AML-193 (cell line): ENCODE data around the gene EGLN3.

ENCODE experiments used
- DNase-seq, 2 experiments: peaks; one replicate each; lab custom pipeline; 2025; lab: John Stamatoyannopoulos, UW

Gene EGLN3

DNA sequence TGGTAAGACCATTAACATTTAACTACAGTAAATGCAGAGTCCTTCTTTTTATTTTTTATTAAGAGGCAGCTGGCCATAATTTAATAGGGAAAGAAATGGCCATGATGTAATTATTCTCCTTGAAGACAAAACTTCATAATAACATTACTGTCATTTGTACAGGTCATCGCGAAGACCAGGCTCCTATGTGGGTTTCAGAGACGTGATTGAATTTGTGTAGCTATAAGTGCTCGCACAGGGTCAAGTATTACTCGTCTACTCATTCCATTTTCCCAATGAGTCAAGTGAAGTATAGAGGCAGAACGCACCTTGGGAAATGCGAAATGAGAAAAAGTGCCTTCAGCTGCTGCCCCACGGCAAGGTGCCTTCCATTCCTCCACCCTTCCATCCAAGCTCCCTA is 40.4 kb downstream of the EGLN3 start:
- no peak for DNase-seq

DNA sequence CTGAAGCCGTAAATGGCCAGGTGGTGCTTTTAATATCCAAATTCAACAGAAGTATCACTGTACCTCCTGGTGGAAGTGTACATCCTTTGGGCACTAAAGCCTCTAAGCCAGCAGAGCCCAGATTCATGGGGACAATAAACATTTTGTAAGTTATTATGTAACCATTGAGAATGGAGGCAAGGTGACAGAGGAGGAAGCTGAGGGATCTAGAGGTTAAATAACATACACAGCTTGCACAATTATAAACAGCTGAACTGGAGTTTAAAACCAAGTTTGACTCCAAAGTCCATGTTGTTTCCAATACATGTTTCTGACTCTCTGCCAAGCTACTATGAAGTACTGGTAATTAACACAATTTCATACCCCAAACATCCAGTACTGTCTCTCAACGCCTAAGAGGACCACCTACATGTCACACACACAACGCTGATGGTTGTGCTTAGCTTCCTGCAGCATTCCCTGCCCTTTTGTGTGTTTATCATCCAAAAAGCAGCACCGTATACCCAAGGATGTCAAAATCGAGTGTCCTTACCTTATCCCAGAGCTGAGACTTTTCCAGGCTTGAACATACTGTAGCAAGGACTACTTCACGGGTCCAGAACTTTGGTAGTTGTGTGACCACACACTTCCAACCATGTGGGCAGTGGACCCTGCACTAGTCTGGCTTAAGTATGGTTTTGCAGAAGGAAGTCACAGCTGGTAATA is 41.3 kb downstream of the EGLN3 start:
- DNase-seq, result no peak

DNA sequence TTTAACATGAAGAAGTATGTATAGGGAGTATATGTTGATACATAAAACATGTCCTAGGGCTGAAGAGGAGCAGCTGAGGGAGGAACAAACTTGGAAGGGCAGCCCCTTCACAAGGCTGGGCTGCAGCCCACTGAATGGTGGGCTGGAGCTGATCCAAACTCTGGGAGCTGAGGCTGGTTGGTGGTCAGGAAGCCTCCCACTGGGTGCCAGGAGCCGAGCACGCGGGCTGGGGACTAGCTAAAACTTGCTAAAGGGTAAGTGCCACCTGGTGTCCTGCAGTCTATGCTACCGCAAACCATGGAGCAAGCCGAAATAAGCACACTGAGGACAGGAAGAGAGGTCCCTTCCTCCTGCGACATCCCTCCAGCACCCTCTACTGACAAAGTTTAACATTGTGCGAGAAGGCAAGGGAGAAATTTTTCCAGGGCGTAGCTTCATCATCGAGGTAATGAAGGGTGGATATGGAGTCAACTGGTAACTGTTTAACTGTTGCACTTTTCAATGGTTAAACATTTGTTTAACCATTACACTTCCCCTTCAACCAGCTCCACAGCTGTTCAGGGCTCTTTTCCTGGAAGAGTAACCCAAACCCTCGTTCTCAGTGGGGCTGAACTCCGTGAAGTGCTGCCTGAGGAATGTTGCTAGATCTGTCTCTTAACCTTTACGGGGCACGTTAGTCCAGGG is 42.2 kb downstream of the EGLN3 start:
- DNase-seq, result no peak

DNA sequence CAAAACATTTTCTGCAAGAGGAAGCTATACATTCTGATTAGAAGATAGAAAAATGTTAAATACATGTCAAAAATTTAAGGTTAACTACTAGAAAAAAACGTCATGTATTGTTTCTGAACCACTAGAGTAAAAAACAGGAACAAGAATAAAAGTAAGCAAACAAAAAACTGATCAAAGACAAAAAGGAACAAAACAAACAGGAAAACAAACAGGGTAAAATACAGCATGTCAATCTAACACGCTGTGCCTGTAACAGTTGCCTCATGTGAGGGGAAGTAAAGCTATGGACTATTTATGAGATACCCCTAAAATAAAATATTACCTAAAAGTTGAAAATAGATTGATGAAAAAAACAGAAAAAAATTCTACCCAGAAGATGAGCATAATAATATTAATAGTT is 43.9 kb downstream of the EGLN3 start:
- no peak for DNase-seq

DNA sequence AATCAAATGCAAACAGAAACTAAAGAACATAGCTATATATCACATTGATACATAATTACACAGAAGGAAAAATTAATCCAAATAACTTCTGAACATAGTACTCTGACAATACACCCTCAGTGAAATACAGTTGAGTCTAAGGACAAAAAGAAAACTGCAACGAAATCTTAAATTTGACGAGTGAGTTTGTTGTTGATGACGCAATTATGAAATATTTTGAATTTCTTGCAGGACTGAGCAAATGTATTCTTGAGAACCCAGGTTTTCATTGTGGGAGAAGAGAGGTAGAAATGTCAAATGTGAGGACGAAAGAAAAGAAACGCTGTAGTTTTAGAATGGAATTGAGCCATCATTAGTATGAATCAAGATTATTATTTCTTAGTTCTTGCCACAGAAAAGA is 46.3 kb downstream of the EGLN3 start:
- no peak for DNase-seq

DNA sequence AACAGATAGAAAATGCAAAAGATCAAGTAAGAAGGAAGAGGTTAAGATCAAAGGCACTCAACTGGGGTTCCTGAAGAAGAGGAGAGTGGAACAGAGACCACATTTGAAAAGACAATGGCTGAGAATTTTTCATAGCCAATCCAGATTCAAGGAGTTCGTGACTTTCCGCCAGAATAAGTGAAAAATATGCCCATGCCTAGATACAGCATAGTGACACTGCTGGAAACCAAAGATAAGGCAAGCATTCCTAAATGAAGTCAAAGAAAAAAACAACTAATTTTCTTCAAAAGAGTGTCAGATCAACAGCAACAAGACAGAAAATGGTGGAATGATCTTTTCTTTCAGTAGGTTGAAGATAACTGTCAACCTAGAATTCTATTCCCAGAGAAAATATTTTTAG is 47.5 kb downstream of the EGLN3 start:
- no peak for DNase-seq

DNA sequence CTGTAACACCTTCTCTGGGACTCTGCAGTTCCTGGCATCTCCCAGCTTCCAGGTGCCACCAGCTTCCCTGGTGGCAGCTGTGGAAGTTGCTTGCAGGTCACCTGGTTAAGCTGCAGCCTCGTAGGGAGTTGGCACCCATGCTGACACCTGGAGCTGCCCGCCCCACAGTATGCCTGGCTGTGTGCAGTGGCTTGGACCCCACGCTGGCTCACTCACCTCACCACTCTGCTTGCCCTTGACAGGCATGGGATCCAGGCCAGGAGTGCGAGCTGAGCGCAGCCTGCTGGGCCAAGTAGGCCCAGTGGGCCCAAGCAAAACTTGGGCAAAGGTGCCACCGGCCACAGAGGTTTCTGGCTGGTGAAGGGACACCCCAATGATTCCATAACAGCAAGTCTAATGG is 48.5 kb downstream of the EGLN3 start:
- DNase-seq, result no peak

DNA sequence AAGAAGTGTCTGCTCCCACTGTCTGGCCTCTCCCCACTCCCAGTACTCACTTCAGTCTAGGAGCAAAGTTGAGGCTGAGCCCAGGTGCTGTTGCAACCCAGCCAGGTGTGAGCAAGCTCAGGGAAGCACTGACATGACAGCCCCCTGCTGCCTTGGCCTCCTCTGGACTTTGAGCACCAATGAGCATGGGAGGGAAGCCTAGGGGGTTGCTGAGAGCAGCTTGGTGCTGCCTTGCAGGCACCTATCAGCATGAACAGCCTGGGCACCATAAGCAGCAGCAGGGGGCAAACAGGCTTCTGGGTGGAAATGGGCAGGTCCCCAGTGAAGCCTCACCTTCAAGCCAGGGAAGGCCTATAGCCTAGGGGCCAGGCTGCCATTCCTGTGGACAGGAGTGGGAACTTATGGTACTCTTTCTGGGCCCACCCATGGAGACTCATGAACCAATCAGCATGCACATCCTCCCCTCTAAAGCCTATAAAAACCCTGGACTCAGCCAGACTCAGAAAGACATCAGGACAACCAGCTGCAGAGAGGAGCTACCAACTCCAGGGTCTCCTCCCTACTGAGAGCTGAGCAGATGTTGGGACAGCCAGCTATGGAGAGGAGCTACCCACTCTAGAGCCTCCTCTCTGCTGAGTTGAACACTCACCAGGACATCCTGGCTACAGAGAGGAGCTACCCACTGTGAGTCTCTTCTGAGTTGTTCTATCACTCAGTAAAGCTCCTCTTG is 49.3 kb downstream of the EGLN3 start:
- DNase-seq, result no peak

DNA sequence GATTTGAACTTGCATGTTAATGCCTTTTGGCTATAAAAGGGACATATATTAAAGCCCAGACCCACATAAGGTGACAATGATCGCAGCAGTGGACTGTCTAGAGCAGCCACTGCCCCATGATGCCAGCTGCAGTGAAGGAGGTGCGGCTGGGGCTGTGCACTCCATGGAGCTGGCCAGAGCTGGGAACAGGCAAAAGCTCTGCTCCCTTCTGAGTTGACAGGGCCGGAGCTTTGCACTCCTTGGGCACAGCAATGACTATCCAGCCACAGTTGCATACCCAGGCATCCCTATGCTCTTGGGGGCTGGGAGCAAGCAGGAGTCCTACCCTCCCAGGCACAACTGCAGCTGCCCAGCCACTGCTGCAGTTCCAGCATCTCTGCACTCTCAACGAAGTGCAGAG is 50.2 kb downstream of the EGLN3 start:
- no peak for DNase-seq

DNA sequence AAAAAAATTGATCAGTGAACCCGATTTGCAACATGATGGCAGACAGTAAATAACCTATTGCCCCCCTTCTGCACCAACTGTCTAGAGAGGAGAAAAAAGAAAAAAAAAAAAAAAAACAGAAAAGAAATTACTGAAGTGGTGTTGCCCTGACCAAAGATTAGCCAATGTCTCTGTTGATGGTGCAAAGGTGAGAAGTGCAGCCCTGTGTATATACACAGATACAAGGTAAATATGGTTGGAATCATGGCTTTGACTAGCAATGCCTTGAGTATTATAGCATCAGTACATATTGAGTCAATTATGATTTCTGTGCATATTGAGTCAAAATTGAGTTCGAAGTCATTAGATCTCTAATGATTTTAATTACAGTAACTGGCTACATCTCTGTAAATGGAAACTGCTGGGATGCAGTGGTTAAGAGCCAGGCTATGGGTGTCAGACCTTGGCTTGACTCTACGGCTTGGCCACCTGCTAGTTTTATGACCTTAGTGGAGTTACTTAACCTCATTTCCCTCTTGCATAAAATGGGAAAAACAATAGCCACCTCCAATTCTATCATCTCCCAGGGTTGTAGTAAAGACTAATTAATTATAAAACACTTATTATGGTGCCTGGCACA is 51.0 kb downstream of the EGLN3 start:
- DNase-seq, result no peak

DNA sequence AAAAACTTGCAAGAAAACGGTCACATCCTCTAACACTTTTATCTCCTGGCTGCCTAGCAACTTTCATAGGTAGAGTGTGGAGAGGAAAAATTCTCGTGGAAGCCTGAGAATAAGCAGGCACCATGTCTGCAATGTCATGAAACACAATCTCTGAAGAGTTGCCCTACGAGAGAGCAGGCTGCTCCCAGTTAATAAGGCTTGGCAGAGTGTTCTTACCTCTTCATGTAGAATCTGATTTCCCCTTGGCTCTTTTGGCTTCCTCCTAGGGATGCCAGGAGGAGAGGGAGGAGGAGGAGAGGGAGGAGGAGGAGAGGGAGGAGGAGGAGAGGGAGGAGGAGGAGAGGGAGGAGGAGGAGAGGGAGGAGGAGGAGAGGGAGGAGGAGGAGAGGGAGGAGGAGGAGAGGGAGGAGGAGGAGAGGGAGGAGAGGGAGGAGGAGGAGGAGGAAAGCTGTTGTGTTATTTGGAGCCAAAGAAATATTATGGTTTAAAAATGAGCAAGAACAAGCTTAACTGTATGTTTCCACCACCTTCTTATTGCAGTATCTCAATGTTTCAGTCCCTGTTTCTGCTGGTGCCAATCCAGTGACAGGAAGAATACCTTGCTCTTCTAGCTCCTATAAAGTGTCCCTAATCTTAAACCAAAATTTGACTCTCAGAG is 52.9 kb downstream of the EGLN3 start:
- no peak for DNase-seq

DNA sequence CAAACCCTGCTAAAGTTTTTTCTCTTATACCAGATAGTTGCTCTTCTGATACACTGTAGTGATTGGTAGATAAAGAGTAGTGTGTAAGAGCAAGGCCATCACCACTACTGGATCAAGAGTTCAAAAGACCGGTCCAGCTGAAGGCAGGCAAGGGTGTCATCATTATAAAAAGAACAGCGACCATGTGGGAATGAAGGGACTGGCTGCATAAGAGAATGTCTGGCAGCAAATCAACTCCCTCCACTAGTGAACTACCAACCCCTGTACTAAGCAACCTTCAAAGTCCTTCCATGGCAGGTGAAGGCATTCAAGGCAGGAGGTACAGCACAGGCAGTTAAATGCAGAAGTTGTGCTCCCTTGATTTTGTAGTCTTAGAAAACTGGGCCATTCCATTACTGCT is 53.5 kb downstream of the EGLN3 start:
- no peak for DNase-seq

DNA sequence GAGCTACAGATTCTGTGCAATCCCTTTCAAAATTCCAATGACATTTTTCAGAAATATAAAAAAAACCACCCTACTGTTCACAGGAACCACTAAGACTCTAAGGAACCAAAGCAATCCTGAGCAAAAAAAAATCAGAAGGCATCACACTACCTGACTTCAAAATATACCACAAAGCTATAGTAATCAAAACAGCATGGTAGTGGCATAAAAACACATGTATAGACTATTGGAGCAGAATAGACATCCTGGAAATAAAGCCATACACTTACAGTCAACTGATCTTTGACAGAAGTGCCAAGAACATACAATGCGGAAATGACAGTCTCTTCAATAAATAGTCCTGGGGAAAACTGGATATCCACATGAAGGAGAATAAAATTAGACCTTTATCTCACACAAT is 56.5 kb downstream of the EGLN3 start:
- DNase-seq, result no peak

DNA sequence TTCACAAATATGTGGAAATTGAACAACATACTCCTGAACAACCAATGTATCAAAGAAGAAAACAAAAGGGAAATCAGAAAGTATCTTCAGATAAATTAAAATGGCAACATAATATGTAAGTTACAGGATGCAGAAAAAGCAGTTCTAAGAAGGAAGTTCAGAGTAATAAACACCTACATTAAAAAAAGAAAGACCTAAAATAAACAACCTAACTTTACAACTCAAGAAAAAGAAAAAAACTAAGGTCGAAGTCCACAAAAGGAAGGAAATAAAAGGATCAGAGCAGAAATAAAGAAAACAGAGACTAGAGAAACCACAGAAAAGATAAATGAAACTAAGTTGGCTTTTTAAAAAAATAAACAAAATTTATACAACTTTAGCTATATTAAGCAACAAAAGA is 59.2 kb downstream of the EGLN3 start:
- no peak for DNase-seq

DNA sequence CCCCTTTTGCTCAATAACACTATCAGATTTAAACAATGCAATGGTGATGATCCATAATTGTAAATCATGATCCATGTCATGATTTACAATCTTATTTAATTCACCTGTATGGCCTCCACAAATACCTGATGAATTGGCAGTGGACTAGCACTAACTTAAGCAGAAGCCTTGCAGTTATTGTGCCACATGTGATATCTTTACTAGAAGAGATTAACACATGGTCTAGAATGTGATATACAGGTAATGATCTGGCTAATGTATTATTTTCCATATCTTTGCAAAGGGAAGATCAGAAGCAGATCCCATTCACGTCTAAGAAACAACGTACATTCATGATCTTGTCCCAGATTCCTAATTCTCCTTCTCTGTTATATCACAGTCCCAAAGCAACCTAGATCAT is 66.0 kb downstream of the EGLN3 start:
- no peak for DNase-seq

DNA sequence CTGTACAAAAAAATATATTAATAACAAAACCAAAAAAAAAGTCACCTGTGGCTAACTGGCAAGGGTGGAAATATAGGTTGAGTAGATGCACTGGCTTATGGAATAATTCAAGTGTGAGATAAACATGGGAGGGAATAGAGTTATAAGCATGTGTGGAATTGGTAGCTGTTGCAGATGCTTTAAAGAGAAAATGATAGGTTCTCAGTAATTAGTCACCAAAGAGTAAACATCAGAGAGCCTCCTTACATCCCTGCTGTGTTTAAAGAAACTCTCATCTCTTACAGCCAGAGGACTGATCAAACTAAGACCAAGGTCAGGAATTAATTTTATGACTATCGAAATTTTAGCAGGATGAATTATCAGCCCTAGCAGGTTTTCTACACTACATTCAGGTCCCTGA is 70.5 kb downstream of the EGLN3 start:
- no peak for DNase-seq

DNA sequence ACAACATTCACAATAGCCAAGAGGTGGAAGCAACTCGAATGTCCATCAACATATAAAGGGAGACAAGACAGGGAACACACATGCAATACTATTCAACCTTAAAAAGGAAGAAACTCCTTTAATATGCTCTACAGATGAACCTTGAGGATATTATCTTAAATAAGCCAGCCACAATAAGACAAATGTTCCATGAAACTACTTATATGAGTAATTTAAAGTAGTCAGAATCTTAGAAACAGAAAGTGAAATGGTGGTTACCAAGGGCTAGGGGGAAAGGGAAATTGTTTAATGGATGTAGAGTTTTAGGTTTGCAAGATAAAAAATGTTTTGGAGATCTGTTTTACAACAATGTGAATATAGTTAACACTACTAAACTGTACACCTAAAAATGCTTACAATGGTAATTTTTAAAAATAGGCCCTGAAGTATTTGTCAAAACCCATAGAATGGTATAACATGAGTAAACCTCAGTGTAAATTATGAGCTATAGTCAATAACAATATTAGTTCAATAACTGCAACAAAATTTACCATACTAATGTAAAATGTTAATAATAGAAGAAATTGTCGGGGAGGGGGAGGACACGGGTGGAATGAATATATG is 71.1 kb downstream of the EGLN3 start:
- no peak for DNase-seq

DNA sequence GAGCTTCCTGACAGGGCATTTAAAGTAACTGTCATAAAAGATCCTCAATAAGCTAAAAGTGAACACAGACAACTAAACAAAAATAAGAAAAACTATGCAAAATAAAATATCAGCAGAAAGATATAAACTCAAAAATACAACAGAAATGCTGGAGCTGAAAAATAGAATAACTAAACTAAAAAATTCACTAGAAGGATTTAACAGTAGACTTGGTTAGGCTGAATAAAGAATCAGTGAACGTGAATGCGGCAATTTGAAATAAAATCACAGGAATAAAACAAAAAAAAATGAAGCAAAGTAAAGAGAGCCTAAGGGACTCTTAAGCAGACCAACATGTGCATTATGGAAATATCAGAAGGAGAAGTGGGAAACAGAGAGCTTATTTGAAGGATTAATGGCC is 74.6 kb downstream of the EGLN3 start:
- DNase-seq, result no peak
